ENCODE data around the gene PROSER3. TPM values are rescaled to one million over a fixed set of nuclear protein-coding genes. Genes with fewer than 3 reads are reported as not detected.

The PROSER3 gene
- total and polyA plus RNA-seq, 9 of the 15 experiments (the other 6 are each of a cell fraction or from before 2014, with no cell fraction given), result 1.0 to 39.5 (median 5.1) TPM

- 0 out of 2 replicates have a peak, but pooled peaks have one; percentile 11 for TF ChIP-seq ZBTB2 (IDR thresholded peaks at IDR 0.05)
- TF ChIP-seq ETV1 (tag; conservative IDR thresholded peaks at IDR 0.05; ENCODE audit: low read depth), result peak; percentile 57; the same call in 1 of the 2 replicates
- TF ChIP-seq KLF6 (CRISPR knock-in tag; IDR thresholded peaks at IDR 0.05; ENCODE audit: borderline replicate concordance), result peak; percentile 25; the same call in 1 of the 2 replicates
- peak; percentile 90 for TF ChIP-seq NFIC (IDR thresholded peaks at IDR 0.05)
- TF ChIP-seq ATF3 (IDR thresholded peaks at IDR 0.05), result peak; percentile 45; the same call in 1 of the 2 replicates
- TF ChIP-seq ATF3 (CRISPR knock-in tag; conservative IDR thresholded peaks at IDR 0.05), result peak; percentile 49; the same call in 1 of the 2 replicates
- TF ChIP-seq NEUROD1 (IDR thresholded peaks at IDR 0.05; ENCODE audit: borderline replicate concordance, low read depth, low read length, partially characterized antibody), result peak; percentile 80
- peak; percentile 83 for TF ChIP-seq SP2 (IDR thresholded peaks at IDR 0.05; ENCODE audit: extremely low read depth, low read depth, low read length, poor library complexity, severe bottlenecking)
- TF ChIP-seq JUNB (CRISPR knock-in tag; conservative IDR thresholded peaks at IDR 0.05), result no peak
- no peak for TF ChIP-seq ATF1 (CRISPR knock-in tag; IDR thresholded peaks at IDR 0.05)
- peak; percentile 93 for TF ChIP-seq ATF1 (tag; IDR thresholded peaks at IDR 0.05)
- TF ChIP-seq CEBPB (tag; IDR thresholded peaks at IDR 0.05), result peak; percentile 99
- TF ChIP-seq POLR2G (IDR thresholded peaks at IDR 0.05; ENCODE audit: low read depth, low read length), result peak; percentile 88
- TF ChIP-seq ATF2 (CRISPR knock-in tag; IDR thresholded peaks at IDR 0.05), result no peak
- TF ChIP-seq NFRKB (IDR thresholded peaks at IDR 0.05; ENCODE audit: low read depth), result no peak
- TF ChIP-seq ETS1 (conservative IDR thresholded peaks at IDR 0.05; ENCODE audit: control insufficient read depth, low read depth, low read length), result peak; percentile 98
- TF ChIP-seq ZNF766 (CRISPR knock-in tag; conservative IDR thresholded peaks at IDR 0.05), result peak; percentile 83; the same call in 1 of the 2 replicates
- TF ChIP-seq NKRF (IDR thresholded peaks at IDR 0.05; ENCODE audit: borderline replicate concordance), result peak; percentile 89
Observed at GRCh38 chr19:35748106-35749020, 9.6 kb upstream of the PROSER3 start, which contains the start of gene LIN37 (continued).

Data from K562 (cell line).